Neural cell (in vitro differentiated cells): ENCODE results near the gene NFIA. TPM values are rescaled to one million over a fixed set of nuclear protein-coding genes. Genes with fewer than 3 reads are reported as not detected.

Experiments
- H2AFZ ChIP-seq: fragments of 200-600, 300-800 bp; sonication (generic), shearing (Covaris generic); 2 replicates; pipeline ENCODE4 v1.6.0; 2014; ENCODE audit warnings: low read depth, mild to moderate bottlenecking, antibody characterized with exemption, low read length, moderate library complexity
- H3F3A ChIP-seq: fragments of 200-600 bp; shearing (Covaris generic); 2 replicates; pipeline ENCODE4 v1.6.1; 2016; ENCODE audit warnings: mild to moderate bottlenecking, moderate library complexity, mixed read lengths, antibody characterized with exemption, low read length; ENCODE audit not compliant: insufficient read depth, poor library complexity, severe bottlenecking
- H3K27ac ChIP-seq: fragments of 200-600, 300-800 bp; sonication (generic), shearing (Covaris generic); 2 replicates; pipeline ENCODE4 v1.5.1; 2014; ENCODE audit warnings: mild to moderate bottlenecking, low read length, moderate library complexity
- H3K27me3 ChIP-seq: fragments of 300-800, 200-600 bp; sonication (generic), shearing (Covaris generic); 2 replicates; pipeline ENCODE4 v1.6.0; 2014; ENCODE audit warnings: mild to moderate bottlenecking, low read depth, low read length, moderate library complexity; ENCODE audit not compliant: insufficient read depth
- H3K36me3 ChIP-seq: fragments of 300-800, 200-600 bp; sonication (generic), shearing (Covaris generic); 2 replicates; pipeline ENCODE4 v1.5.1; 2014; ENCODE audit warnings: mild to moderate bottlenecking, antibody characterized with exemption, low read length, moderate library complexity; ENCODE audit not compliant: insufficient read depth
- H3K4me2 ChIP-seq: fragments of 300-800, 200-600 bp; sonication (generic), shearing (Covaris generic); 2 replicates; pipeline ENCODE4 v1.6.0; 2014; ENCODE audit warnings: mild to moderate bottlenecking, low read length
- H3K4me3 ChIP-seq: fragments of 300-800, 200-600 bp; sonication (generic), shearing (Covaris generic); 2 replicates; pipeline ENCODE4 v1.5.1; 2014; ENCODE audit warnings: mild to moderate bottlenecking, low read length, moderate library complexity
- H3K79me2 ChIP-seq: fragments of 200-600 bp; shearing (Covaris generic); replicated peaks from 2 replicates; pipeline ENCODE4 v1.6.0; 2014; ENCODE audit warnings: mild to moderate bottlenecking, low read length, moderate library complexity; ENCODE audit not compliant: insufficient read depth
- H3K9ac ChIP-seq: fragments of 300-800, 200-600 bp; sonication (generic), shearing (Covaris generic); 2 replicates; pipeline ENCODE4 v1.6.1; 2016; ENCODE audit warnings: mild to moderate bottlenecking, low read length, mixed read lengths
- H3K9me2 ChIP-seq: fragments of 200-600 bp; shearing (Covaris generic); 2 replicates; pipeline ENCODE4 v1.6.1; 2016; ENCODE audit warnings: mild to moderate bottlenecking, low read length, mixed read lengths; ENCODE audit not compliant: insufficient read depth
- H3K9me3 ChIP-seq: fragments of 200-600, 300-800 bp; sonication (generic), shearing (Covaris generic); 2 replicates; pipeline ENCODE4 v1.6.1; 2016; ENCODE audit warnings: mild to moderate bottlenecking, mixed run types, low read length, moderate library complexity, mixed read lengths
- H4K20me1 ChIP-seq: fragments of 200-600 bp; shearing (Covaris generic); 2 replicates; pipeline ENCODE4 v1.6.1; 2016; ENCODE audit warnings: mild to moderate bottlenecking, mixed run types; ENCODE audit not compliant: insufficient read depth
- CTCF ChIP-seq: fragments of 450-650 bp; IDR thresholded peaks from 2 replicates; pipeline ENCODE4 v1.5.1; 2014; ENCODE audit warnings: antibody characterized with exemption, mild to moderate bottlenecking, moderate library complexity; ENCODE audit not compliant: poor library complexity, severe bottlenecking
- EP300 ChIP-seq: fragments of 450-650 bp; conservative IDR thresholded peaks from 2 replicates; pipeline ENCODE4 v1.6.1; 2014; ENCODE audit warnings: antibody characterized with exemption, mild to moderate bottlenecking, moderate library complexity; ENCODE audit not compliant: poor library complexity, severe bottlenecking
- EZH2 ChIP-seq: fragments of 200-600, 300-800 bp; shearing (Covaris generic), sonication (generic); IDR thresholded peaks from 2 replicates; pipeline ENCODE4 v1.6.1; 2014; ENCODE audit warnings: antibody characterized with exemption, low read length, borderline replicate concordance, mild to moderate bottlenecking; ENCODE audit not compliant: insufficient read depth, poor library complexity, severe bottlenecking
- MXI1 ChIP-seq: fragments of 450-650 bp; conservative IDR thresholded peaks from 2 replicates; pipeline ENCODE4 v1.6.1; 2014; ENCODE audit warnings: antibody characterized with exemption, mild to moderate bottlenecking; ENCODE audit not compliant: poor library complexity, severe bottlenecking
- POLR2AphosphoS5 ChIP-seq: IDR thresholded peaks from 2 replicates; pipeline ENCODE4 v1.6.1; 2012
- RAD21 ChIP-seq: fragments of 450-650 bp; conservative IDR thresholded peaks from 2 replicates; pipeline ENCODE4 v1.6.1; 2014; ENCODE audit warnings: antibody characterized with exemption, mild to moderate bottlenecking, moderate library complexity
- REST ChIP-seq: IDR thresholded peaks from 2 replicates; pipeline ENCODE4 v1.6.1; 2012; ENCODE audit warnings: borderline replicate concordance
- SMC3 ChIP-seq: fragments of 450-650 bp; conservative IDR thresholded peaks from 2 replicates; pipeline ENCODE4 v1.6.1; 2014; ENCODE audit warnings: antibody characterized with exemption, mild to moderate bottlenecking, moderate library complexity; ENCODE audit not compliant: poor library complexity
- TAF1 ChIP-seq: IDR thresholded peaks from 2 replicates; pipeline ENCODE4 v1.6.1; 2012; ENCODE audit warnings: low read depth
- polyA plus RNA-seq: library from polyadenylated mRNA; depleted of rRNA; stranded (reverse); fragments of >200 nt; gene quantifications from 2 replicates; pipeline ENCODE4 v1.2.3, GENCODE V29; 2014

NFIA gene
- polyA plus RNA-seq, 1 donor from 2014 or later, result 0.47 TPM

- H3K9me2 ChIP-seq, result no peaks in the 10 kb centered on the region
- H3F3A ChIP-seq, result no peaks in the 10 kb centered on the region
- H3K79me2 ChIP-seq, result no peaks in the 10 kb centered on the region
- no peaks in the 10 kb centered on the region for H4K20me1 ChIP-seq
- no peaks in the 10 kb centered on the region for H3K9me3 ChIP-seq
- H3K36me3 ChIP-seq, result no peaks in the 10 kb centered on the region
- no peak overlapping the region for H3K27ac ChIP-seq
- H3K27me3 ChIP-seq, result no peaks in the 10 kb centered on the region
- TF ChIP-seq SMC3, result no peak
- no peak for TF ChIP-seq CTCF
- no peak for TF ChIP-seq POLR2AphosphoS5
- TF ChIP-seq REST, result no peak
- no peak for TF ChIP-seq MXI1
- no peak for TF ChIP-seq TAF1
- TF ChIP-seq EZH2, result no peak
- no peak overlapping the region for H3K9ac ChIP-seq
- H2AFZ ChIP-seq, result no peak overlapping the region
- H3K4me2 ChIP-seq, result no peak overlapping the region
- H3K4me3 ChIP-seq, result no peak overlapping the region
These were observed 228.2 kb downstream of the NFIA start for GRCh38 chr1:61310538-61310937.

GRCh38 chr1:61313906-61314422 is 231.6 kb downstream of the NFIA start:
- H3K4me2 ChIP-seq, result no peak overlapping the region
- no peaks in the 10 kb centered on the region for H4K20me1 ChIP-seq
- no peaks in the 10 kb centered on the region for H3K27me3 ChIP-seq
- H3K79me2 ChIP-seq, result no peaks in the 10 kb centered on the region
- no peak overlapping the region for H3K27ac ChIP-seq
- H3K9me2 ChIP-seq, result no peaks in the 10 kb centered on the region
- no peak overlapping the region for H3K4me3 ChIP-seq
- H3K9me3 ChIP-seq, result no peaks in the 10 kb centered on the region
- no peaks in the 10 kb centered on the region for H3K36me3 ChIP-seq
- no peak overlapping the region for H3K9ac ChIP-seq
- H3F3A ChIP-seq, result no peaks in the 10 kb centered on the region
- TF ChIP-seq EZH2, result no peak
- no peak overlapping the region for H2AFZ ChIP-seq

- Histone ChIP-seq H3F3A (no peaks in the 10 kb centered on the region), H3K9me2 (no peaks in the 10 kb centered on the region), H4K20me1 (no peaks in the 10 kb centered on the region), H3K79me2 (no peaks in the 10 kb centered on the region), H3K27me3 (no peaks in the 10 kb centered on the region), H3K9ac (no peak overlapping the region), H3K9me3 (no peaks in the 10 kb centered on the region), H3K4me3 (no peak overlapping the region), H3K36me3 (no peaks in the 10 kb centered on the region), H2AFZ (no peak overlapping the region), H3K27ac (no peak overlapping the region), H3K4me2 (no peak overlapping the region)
- TF ChIP-seq SMC3 (no peak), MXI1 (no peak), REST (no peak), CTCF (no peak), EZH2 (no peak), EP300 (no peak), RAD21 (no peak), TAF1 (no peak), POLR2AphosphoS5 (no peak)
These were observed 232.7 kb downstream of the NFIA start for GRCh38 chr1:61315011-61315410.
